Left colon (tissue), 2 donors: ENCODE results near the gene VN1R5. TPM values are rescaled to one million over a fixed set of nuclear protein-coding genes. Genes with fewer than 3 reads are reported as not detected.
"Not testable (repeated sequence)": the region's sequence is repeated elsewhere in the genome, so short reads cannot be mapped to it uniquely, and the experiment has no call there.

Experiments used
- ATAC-seq: fragments of 200-7000 bp; cut with Tn5 transposase; one replicate; pipeline ENCODE4 v1.9.1; 2020; ENCODE audit warnings: mild to moderate bottlenecking, moderate library complexity
- DNase-seq, 2 donors: peaks; one replicate each; pipeline ENCODE4 v3.0.0-alpha.2; 2020
- intact Hi-C, 2 donors: fragments of 100-400 bp; cut with DNase I in 1 of 2; cut with micrococcal nuclease in 1 of 2; formaldehyde crosslinking; loops; one replicate each; pipeline versions ENCODE4 v1.11.2 to v1.14.0; 2022; cut with DNase I, micrococcal nuclease
- total RNA-seq, 2 donors: library from RNA; stranded (reverse); fragmentation: NEBNext Ultra II Directional; extraction: Animal tissue kit (Norgen Biotek cat#: 25700); gene quantifications; one replicate each; pipeline ENCODE4 v1.2.1, GENCODE V29; 2021
- donor health status: DM: no; HTN: no; CAD: no.
- donor health status: DM: yes; HTN: yes; CAD: no.

VN1R5 gene
- total RNA-seq, 2 donors from 2014 or later, result not detected

GRCh38 chr1:247268390-247269045 is 12.6 kb downstream of the VN1R5 start:
- no peak for ATAC-seq
- DNase-seq, result no peak
- intact Hi-C loops, result no loop called here

GRCh38 chr1:247269133-247269532 is 13.3 kb downstream of the VN1R5 start:
- DNase-seq, result no peak
- no peak for ATAC-seq
- intact Hi-C loops, result no loop called here

GRCh38 chr1:247270003-247270402 is 14.1 kb downstream of the VN1R5 start:
- no peak for DNase-seq

GRCh38 chr1:247273013-247273412 is 17.1 kb downstream of the VN1R5 start:
- peak; percentile 57 for ATAC-seq
- intact Hi-C loops, result no loop called here

More at GRCh38 chr1:247270003-247270402, 14.1 kb downstream of the VN1R5 start:
- no peak for ATAC-seq
- intact Hi-C loops, result no loop called here

DNA sequence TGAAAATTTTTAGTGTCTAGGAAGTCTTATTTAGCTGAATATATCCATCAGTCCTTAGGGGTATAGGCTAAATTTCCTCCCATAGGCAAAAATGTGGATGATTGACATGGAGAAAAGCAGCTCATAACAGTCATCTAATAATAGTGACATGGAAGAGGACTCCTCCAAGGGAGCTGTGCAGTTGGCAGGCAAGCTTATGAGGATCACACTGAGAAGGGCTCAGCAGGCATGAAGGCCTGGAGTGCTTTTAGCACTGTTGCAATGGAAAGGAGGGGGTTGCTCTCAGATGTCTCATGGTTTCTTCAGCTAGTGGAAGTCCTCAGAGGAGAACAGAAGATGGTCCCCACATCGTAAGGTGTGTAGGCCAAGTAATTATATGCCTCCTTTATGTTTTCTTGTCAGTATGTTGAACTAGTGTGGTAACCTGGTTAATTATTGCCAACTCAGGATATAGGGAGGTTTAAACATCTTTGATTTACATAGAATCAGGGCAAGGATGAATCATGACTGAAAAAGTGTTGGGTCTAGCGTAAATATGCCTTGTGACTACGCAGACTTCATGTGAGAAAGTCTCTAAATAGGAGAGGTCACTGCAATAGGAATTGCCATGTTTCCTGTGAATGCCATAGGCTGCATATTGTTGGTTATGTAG is 18.9 kb downstream of the VN1R5 start:
- peak; percentile 89 for ATAC-seq
- DNase-seq, result no peak
- intact Hi-C loops, result no loop called here

More at GRCh38 chr1:247273013-247273412, 17.1 kb downstream of the VN1R5 start:
- no peak for DNase-seq

GRCh38 chr1:247277191-247277590 is 21.3 kb downstream of the VN1R5 start:
- DNase-seq, result no peak
- no peak for ATAC-seq
- intact Hi-C loops, result no loop called here

- intact Hi-C loops, result no loop called here
- DNase-seq (no peak), ATAC-seq (no peak)
Observed at GRCh38 chr1:247281001-247281574, 25.2 kb downstream of the VN1R5 start.

DNA sequence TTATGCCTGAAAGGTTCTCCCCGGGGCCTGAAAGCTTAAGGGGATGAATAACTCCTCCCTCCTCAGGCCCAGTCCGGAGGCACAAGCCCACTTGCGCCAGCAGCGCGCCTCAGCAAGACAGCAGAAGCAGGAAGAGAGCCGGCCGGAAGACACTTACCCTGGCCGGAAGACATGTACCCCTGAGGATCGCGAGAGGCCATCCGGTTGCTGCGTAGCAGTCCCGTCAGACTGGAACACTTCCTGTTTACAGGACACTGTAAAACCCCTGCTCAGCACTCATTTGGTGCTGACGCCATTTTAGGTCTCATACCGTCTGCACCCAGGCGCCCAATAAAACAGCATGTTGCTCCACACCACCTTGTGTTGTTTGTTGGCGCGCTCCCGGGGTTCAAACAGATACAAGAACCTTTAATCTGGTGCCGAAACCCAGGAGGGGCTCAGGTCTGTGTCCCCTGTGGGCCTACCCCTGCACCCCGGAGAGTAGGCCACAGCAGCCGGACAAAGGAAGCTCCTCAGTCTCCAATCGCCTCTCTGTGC is 30.3 kb downstream of the VN1R5 start:
- intact Hi-C loops, result no loop called here
- DNase-seq (no peak), ATAC-seq (no peak)

- intact Hi-C loops, result no loop called here
- ATAC-seq (no peak), DNase-seq (no peak)
Observed at GRCh38 chr1:247287460-247287859, 31.6 kb downstream of the VN1R5 start.

GRCh38 chr1:247288341-247288740 is 32.5 kb downstream of the VN1R5 start:
- no peak for DNase-seq
- intact Hi-C loops, result no loop called here
- ATAC-seq, result no peak

- intact Hi-C loops, result not testable (repeated sequence)
Observed at GRCh38 chr1:247289274-247289892, 33.5 kb downstream of the VN1R5 start.

DNA sequence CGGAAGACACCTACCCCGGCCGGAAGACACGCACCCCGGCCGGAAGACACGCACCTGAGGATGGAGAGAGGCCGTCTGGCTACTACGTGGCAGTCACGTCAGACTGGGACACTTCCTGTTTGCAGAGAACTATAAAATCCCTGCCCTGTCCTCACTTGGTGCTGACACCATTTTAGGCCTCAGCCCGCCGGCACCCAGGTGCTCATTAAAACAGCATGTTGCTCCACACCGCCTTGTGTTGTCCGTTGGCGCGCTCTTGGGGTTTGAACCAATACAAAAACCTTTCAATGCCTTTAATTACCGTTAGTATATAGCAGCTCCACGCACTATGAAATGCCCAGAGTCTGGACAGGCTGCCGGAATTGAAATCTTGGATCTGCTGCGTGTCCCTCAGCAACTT is 34.7 kb downstream of the VN1R5 start:
- intact Hi-C loops, result no loop called here
- ATAC-seq (no peak), DNase-seq (no peak)

More at GRCh38 chr1:247289274-247289892, 33.5 kb downstream of the VN1R5 start:
- ATAC-seq, DNase-seq: not testable (repeated sequence)

DNA sequence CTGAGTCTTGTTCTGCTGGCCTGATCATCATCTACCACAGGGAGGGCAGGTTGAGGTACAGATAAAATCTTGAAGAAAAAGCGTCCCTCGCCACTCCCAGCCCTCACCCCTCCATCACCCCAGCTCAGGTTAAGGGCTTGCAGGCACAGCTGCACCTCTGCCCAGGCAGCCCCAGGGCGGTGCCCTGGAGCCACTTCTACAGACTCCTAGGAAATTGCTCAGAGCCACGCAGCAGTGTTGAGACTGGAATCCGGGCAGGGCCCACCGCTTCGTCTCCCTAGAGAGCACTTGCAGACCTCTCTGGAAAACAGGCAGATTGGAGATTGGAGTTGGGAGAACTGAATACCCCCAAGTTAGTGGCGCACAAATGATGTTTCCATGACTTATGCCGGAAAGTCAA is 35.3 kb downstream of the VN1R5 start:
- ATAC-seq (no peak), DNase-seq (no peak)
- intact Hi-C loops, result no loop called here

DNA sequence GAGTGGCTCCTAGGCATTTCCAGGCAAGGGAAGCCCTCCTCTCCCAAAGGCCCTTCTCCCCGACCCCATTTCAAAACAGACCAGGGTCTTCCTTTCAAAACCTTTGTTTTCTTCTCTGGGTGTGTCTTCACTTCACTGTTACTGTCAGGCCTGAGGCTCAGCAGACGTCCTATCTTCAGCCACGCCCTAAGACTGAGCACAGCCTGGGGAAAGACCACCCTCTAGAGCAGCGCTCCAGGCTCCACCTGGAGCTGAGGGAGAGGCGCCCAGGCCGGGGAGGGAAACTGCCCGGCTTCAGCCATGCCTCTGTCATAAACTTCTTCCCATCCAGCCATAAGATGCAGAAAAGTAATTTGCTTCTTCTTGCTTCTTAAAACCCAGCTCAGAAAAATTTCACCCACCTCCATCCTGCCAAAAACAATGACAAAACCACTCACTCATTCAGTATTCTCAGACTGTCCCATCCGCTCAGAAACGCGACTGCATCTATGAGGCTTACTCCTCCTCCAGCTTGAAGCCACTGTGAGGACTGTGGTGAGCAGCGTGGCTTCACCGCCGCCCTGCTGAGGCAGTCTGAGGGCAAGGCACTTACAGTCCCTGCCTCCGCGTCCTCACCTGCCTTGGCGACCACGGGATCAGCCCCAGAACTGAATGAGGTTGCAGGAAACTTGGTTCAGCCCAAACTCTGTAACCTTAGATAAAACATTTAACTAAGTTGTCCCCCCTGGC is 36.1 kb downstream of the VN1R5 start:
- DNase-seq, result no peak
- intact Hi-C loops, result no loop called here
- ATAC-seq, result no peak

DNA sequence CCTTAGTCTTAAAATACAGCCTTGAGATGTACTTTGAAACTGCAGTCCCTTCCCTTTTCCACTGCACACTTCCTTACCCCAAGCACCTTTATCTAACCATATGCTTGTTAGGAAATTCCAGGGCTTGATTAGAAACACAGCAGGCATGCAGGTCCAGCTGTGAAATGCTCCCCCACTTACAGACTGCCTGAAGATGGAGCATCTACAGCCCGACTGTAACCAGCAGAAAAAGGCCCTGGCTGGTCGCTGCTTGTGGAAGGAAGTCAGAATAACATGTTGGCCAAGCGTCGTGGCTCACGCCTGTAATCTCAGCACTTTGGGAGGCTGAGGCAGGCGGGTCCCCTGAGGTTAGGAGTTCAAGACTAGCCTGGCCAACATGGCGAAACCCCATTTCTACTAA is 37.2 kb downstream of the VN1R5 start:
- ATAC-seq (no peak), DNase-seq (no peak)
- intact Hi-C loops, result no loop called here

DNA sequence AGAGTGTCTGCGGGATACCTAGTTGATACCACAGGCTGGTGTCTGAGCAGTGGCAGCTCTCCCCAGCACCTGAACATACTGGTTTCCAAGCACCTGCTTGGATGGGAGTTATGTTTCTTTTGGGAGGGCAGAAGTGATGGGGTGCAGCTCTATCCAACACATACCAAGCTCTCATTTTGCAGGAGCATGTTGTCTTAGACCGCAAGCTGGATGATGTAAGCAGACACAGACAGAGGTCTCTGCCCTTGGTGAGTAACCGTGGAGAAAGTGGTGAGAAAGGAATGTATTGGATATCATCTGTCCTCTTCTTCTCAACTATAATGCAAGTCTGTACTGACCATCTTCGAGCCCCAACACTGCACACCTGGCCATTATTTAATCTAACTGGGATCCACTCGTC is 38.4 kb downstream of the VN1R5 start:
- DNase-seq, result no peak
- intact Hi-C loops, result no loop called here
- no peak for ATAC-seq

DNA sequence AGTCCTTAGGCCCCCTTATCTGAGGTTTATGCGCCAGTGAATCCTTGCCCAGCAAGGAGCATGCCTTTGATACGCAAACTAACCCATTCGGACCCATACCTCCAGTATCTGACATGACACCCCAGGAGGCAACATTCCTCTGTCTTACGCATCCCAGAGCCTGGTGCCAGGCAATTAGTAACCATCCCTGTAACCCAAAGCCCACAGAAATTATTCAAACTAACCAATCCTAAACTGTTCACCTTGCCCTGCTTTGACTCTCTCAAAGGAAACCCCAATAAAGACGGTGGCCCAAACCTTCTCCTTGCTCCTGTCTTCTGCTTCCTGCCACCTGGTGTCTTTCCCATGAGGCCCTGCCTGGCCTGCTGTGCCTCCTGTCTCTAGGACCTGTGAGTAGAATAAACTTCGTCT is 39.4 kb downstream of the VN1R5 start:
- DNase-seq (no peak), ATAC-seq (no peak)
- intact Hi-C loops, result no loop called here

DNA sequence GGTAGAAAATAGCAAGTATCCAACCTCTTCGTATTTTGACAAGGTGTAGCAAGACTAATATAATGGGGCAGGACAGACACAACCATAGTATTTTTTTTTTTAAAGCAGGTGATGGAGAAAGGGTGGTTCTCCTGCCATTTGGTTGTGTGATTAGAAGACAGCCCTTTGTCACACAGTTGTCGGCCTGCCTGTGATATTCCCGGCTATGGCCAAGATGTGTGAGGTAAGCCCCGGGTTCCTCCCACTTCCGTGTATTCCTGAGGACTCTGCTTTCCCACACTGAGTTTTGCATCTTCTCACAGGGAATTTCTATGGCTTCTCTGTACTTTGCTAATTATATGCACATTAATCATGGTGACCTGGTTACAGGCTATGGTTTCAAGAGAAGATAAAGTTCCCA is 39.9 kb downstream of the VN1R5 start:
- DNase-seq, result no peak
- intact Hi-C loops, result no loop called here
- ATAC-seq, result no peak

GRCh38 chr1:247296599-247297180 is 40.8 kb downstream of the VN1R5 start:
- intact Hi-C loops, result no loop called here
- no peak for ATAC-seq

More at GRCh38 chr1:247296599-247297180, 40.8 kb downstream of the VN1R5 start:
- DNase-seq, result no peak
